ENCODE results near the gene LDB3.

DNA sequence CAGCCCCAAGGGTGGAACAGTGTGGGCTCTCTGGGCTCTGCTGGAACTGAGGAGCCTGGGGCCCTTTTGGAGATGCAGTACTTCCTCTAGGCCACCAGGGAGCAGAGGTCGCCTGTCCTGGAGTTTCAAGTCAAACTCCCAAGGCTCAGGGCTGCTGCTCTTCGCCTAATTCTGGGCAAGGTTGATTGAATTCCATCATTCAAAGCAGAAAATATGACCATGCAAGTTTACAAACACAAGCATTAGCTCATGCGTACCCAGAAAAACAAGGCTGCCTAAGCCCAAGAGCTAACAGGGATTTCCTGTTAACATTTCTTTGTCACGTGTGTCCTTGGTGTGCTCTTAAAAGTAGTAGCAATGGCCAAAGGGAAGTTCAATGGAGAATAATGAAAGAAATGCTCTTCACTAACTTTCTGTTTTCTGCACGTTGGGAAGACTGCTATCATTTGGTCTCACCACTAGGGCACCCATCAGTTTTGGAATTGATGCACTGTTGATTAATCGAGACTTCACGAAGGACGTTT is 20.1 kb downstream of the LDB3 start:
- no peak for TF ChIP-seq SUZ12 (IDR thresholded peaks at IDR 0.05)
- no peak for TF ChIP-seq ARNT (IDR thresholded peaks at IDR 0.05)
- TF ChIP-seq ELF4 (IDR thresholded peaks at IDR 0.05): no peak
- no peak for TF ChIP-seq SP1 (IDR thresholded peaks at IDR 0.05)
- no peak for TF ChIP-seq ZNF384 (IDR thresholded peaks at IDR 0.05)
- no peak for TF ChIP-seq BHLHE40 (IDR thresholded peaks at IDR 0.05; ENCODE audit: borderline replicate concordance)
- TF ChIP-seq NFRKB (IDR thresholded peaks at IDR 0.05): no peak
- TF ChIP-seq CTBP1 (IDR thresholded peaks at IDR 0.05; ENCODE audit: borderline replicate concordance): no peak
- TF ChIP-seq FOXM1 (IDR thresholded peaks at IDR 0.05; ENCODE audit: borderline replicate concordance): no peak
- no peak for TF ChIP-seq FOXK2 (IDR thresholded peaks at IDR 0.05)
- TF ChIP-seq HDGF (IDR thresholded peaks at IDR 0.05; ENCODE audit: borderline replicate concordance): no peak

Data from HEK293T (cell line).